Measurements from ENCODE around the gene GSTO2.

The GSTO2 gene

GRCh38 chr10:104268713-104269645 lies at the start of gene GSTO2:
GSTO2 (plus strand) TSS chr10:104269184; CDS start chr10:104274916, 5,732 bp downstream.
- Histone ChIP-seq H3K27ac (peak within 1 kb of the TSS; percentile 35), H3K27me3 (replicated peaks) (no peaks in the 10 kb centered on the region), H3K36me3 (replicated peaks) (peaks cover 47% of the 10 kb centered on the region), H3K4me3 (ENCODE audit: low read depth, low read length) (peak within 1 kb of the TSS; percentile 79)
- DNase-seq = peak; percentile 95
- in situ Hi-C loops (cut with HindIII; ENCODE audit: low pct_ligation_motif_present, low sequenced_read_pairs) = no loop called here
- TF ChIP-seq CTCF (IDR thresholded peaks at IDR 0.05; ENCODE audit: low read depth, low read length, missing control alignments) = no peak

GRCh38 chr10:104220522-104220921 lies 48.5 kb upstream of the GSTO2 start:
- in situ Hi-C loops (cut with HindIII; ENCODE audit: low pct_ligation_motif_present, low sequenced_read_pairs) = no loop called here
- no peak overlapping the region for H3K4me3 ChIP-seq (ENCODE audit: low read depth, low read length)
- no peaks in the 10 kb centered on the region for H3K36me3 ChIP-seq (replicated peaks)
- H3K27ac ChIP-seq = no peak overlapping the region
- H3K27me3 ChIP-seq (replicated peaks) = peaks cover 2% of the 10 kb centered on the region
- no peak for TF ChIP-seq CTCF (IDR thresholded peaks at IDR 0.05; ENCODE audit: low read depth, low read length, missing control alignments)
- no peak for DNase-seq

GRCh38 chr10:104223304-104223703 lies 45.7 kb upstream of the GSTO2 start:
- in situ Hi-C loops (cut with HindIII; ENCODE audit: low pct_ligation_motif_present, low sequenced_read_pairs) = no loop called here
- no peaks in the 10 kb centered on the region for H3K36me3 ChIP-seq (replicated peaks)
- no peak overlapping the region for H3K27ac ChIP-seq
- no peak for TF ChIP-seq CTCF (IDR thresholded peaks at IDR 0.05; ENCODE audit: low read depth, low read length, missing control alignments)
- H3K4me3 ChIP-seq (ENCODE audit: low read depth, low read length) = no peak overlapping the region
- peaks cover 4% of the 10 kb centered on the region for H3K27me3 ChIP-seq (replicated peaks)
- no peak for DNase-seq

GRCh38 chr10:104230490-104230889 lies 38.5 kb upstream of the GSTO2 start:
- Histone ChIP-seq H3K36me3 (replicated peaks) (no peaks in the 10 kb centered on the region), H3K4me3 (ENCODE audit: low read depth, low read length) (no peak overlapping the region), H3K27me3 (replicated peaks) (peaks cover 2% of the 10 kb centered on the region), H3K27ac (no peak overlapping the region)
- DNase-seq = no peak
- in situ Hi-C loops (cut with HindIII; ENCODE audit: low pct_ligation_motif_present, low sequenced_read_pairs) = no loop called here
- TF ChIP-seq CTCF (IDR thresholded peaks at IDR 0.05; ENCODE audit: low read depth, low read length, missing control alignments) = no peak

GRCh38 chr10:104231784-104232612 lies 37.0 kb upstream of the GSTO2 start, which contains the start of gene CFAP43:
CFAP43 (minus strand) TSS chr10:104232364; CDS start chr10:104232246, 118 bp downstream.
- H3K27ac ChIP-seq = peak within 1 kb of the TSS; percentile 58
- peak within 1 kb of the TSS; percentile 92 for H3K4me3 ChIP-seq (ENCODE audit: low read depth, low read length)
- H3K36me3 ChIP-seq (replicated peaks) = no peaks in the 10 kb centered on the region
- DNase-seq = peak; percentile 98
- in situ Hi-C loops (cut with HindIII; ENCODE audit: low pct_ligation_motif_present, low sequenced_read_pairs) = no loop called here
- peaks cover 2% of the 10 kb centered on the region for H3K27me3 ChIP-seq (replicated peaks)
- TF ChIP-seq CTCF (IDR thresholded peaks at IDR 0.05; ENCODE audit: low read depth, low read length, missing control alignments) = no peak
